RWPE1 (cell line): ENCODE data around the gene HOXB2.

Experiments used
- CTCF ChIA-PET: fragments of 350-600 bp; sonication (Branson Sonifier 250); formaldehyde crosslinking; extraction: SDS; loops from one replicate; lab custom pipeline; 2021; lab: Yijun Ruan, JAX
- POLR2A ChIA-PET: fragments of 400-600 bp; formaldehyde crosslinking; extraction: SDS; loops from one replicate; lab custom pipeline; 2020; ENCODE audit warnings: antibody characterized with exemption; ENCODE audit not compliant: low non-redundant PET; lab: Yijun Ruan, JAX
- DNase-seq: peaks from one replicate; pipeline ENCODE4 v3.0.0; 2012; ENCODE audit warnings: low spot score
- H3K27ac ChIP-seq: fragments of 450-650 bp; 2 replicates; pipeline ENCODE4 v1.5.1; 2017
- TF ChIP-seq, protein P1 (sequence below): fragments of 450-650 bp; conservative IDR thresholded peaks from 2 replicates; pipeline ENCODE4 v1.5.1; 2017; ENCODE audit warnings: low read depth, mild to moderate bottlenecking

HOXB2 gene

DNA sequence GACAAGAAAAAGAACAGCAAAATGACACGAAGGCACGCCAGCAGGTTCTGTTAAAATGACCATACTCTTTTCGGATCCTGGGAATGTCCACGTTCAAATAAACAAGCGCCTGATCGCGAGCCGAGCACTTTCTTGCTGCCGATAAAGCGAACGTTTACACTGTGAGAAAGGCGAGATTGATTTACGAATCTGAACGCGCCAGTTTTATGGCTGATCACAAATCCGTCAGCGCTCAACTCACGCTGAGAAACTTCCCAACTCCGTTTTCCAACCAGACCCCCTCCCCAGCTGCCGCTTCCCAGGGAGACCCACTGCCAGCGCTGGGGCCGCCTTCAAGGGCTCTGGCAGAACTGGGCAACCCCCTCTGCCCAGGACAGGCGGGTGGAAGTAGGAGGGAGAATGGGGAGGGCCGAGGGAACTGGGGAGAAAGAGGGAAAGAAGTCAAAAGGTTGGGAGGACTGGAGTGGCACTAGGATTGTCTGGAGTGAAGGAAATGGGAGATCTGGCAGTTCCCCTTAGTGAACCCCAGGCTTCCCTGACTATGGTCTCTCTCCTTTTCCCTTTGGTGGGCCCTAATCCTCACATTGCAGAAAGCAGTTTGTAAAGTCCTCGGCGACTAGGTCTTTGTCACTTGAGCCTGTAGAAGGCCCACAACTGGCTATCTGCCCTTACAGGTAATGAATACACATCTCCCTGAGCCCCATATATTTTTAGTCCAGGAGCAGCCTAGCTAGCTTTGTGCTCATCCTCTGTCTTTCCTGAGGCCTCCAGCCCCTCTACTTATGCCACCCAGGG is 26.3 kb upstream of the HOXB2 start:
- TF ChIP-seq, protein P1, sequence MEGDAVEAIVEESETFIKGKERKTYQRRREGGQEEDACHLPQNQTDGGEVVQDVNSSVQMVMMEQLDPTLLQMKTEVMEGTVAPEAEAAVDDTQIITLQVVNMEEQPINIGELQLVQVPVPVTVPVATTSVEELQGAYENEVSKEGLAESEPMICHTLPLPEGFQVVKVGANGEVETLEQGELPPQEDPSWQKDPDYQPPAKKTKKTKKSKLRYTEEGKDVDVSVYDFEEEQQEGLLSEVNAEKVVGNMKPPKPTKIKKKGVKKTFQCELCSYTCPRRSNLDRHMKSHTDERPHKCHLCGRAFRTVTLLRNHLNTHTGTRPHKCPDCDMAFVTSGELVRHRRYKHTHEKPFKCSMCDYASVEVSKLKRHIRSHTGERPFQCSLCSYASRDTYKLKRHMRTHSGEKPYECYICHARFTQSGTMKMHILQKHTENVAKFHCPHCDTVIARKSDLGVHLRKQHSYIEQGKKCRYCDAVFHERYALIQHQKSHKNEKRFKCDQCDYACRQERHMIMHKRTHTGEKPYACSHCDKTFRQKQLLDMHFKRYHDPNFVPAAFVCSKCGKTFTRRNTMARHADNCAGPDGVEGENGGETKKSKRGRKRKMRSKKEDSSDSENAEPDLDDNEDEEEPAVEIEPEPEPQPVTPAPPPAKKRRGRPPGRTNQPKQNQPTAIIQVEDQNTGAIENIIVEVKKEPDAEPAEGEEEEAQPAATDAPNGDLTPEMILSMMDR, result no peak
- ChIA-PET CTCF (no interaction called here), POLR2A (no interaction called here)
- no peak for DNase-seq
- no peak overlapping the region for H3K27ac ChIP-seq

GRCh38 chr17:48570325-48571023 is 25.6 kb upstream of the HOXB2 start:
- no peak overlapping the region for H3K27ac ChIP-seq
- ChIA-PET CTCF (no interaction called here), POLR2A (no interaction called here)
- no peak for DNase-seq
- TF ChIP-seq, protein P1, result no peak

GRCh38 chr17:48569674-48570324 is 24.9 kb upstream of the HOXB2 start:
- ChIA-PET CTCF (no interaction called here), POLR2A (no interaction called here)
- no peak overlapping the region for H3K27ac ChIP-seq
- TF ChIP-seq, protein P1, result no peak
- no peak for DNase-seq

DNA sequence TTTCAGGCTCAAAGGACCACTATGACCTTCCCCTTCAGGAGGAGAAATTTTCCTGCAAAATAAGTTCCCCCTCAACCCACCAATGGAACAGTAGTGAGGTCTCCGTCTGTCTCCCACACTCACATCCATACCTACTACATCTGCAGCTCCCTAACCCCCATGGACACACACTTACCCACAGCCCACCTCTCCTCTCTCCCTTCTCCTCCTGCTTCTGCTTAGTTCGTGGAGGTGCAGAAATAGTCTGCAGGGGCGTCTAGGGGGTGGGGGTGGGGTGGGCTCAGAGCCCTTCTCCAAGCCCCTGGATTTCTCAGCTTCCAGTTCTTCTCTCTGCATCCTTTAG is 24.3 kb upstream of the HOXB2 start:
- no peak overlapping the region for H3K27ac ChIP-seq
- DNase-seq, result no peak
- ChIA-PET POLR2A (no interaction called here), CTCF (no interaction called here)
- TF ChIP-seq, protein P1, result no peak

DNA sequence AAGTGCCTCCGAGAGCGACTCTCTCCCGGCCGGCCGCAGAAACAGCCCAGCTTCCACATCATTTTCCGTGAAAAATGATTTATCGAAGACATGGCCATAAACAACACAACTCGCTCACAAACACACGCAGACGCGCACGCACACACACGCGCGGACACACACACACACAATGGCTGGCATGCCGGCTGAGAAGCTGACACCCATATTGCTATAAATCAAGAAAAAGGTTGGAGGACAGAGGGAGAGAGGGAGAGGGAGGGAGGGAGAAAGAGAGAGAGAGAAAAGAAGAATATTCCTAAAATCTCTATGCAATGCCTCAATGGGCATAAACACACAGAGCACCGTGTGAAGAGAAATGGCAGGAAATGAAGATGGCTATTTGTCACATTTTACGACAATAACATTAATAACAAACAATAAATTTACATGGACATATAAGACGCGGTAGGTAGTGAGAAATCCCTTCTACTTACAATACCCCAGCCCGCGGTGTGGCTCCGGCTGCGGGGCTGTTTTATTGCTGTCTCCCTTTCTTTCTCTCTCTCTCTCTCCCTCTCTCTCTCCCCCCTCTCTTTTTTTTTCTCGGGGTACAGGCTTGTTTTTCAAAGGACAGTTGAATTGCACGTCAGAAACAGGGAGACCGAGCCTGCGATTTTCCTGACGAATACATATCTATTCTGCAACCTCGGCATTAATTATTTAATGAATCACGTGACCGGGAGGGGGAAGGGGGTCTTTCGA is 23.8 kb upstream of the HOXB2 start:
- CTCF ChIA-PET, result no interaction called here

More for the DNA sequence above, 23.8 kb upstream of the HOXB2 start:
- TF ChIP-seq, protein P1, result no peak
- POLR2A ChIA-PET, result no interaction called here
- no peak for DNase-seq
- no peak overlapping the region for H3K27ac ChIP-seq
